Subcutaneous adipose tissue (tissue), 4 donors: ENCODE measurements around the gene POTEJ. TPM values are rescaled to one million over a fixed set of nuclear protein-coding genes. Genes with fewer than 3 reads are reported as not detected.
"Not testable (repeated sequence)": the region's sequence is repeated elsewhere in the genome, so short reads cannot be mapped to it uniquely, and the experiment has no call there.

ENCODE experiments used
- CTCF ChIP-seq: fragments of 450-650 bp; IDR thresholded peaks from one replicate; pipeline ENCODE4 v1.5.1; 2016; ENCODE audit warnings: low read depth, mild to moderate bottlenecking, control low read depth, antibody characterized with exemption, moderate library complexity
- small RNA-seq: library from RNA; depleted of rRNA; stranded (forward); fragments of <200 nt; gene quantifications from one replicate; pipeline ENCODE3, GENCODE V24; 2016
- total RNA-seq, 4 donors: library from RNA; depleted of rRNA; stranded (reverse); fragments of >200 nt; gene quantifications; one replicate each; pipeline ENCODE4 v1.1.0, GENCODE V29; 2016

Gene POTEJ
- not detected for total RNA-seq

GRCh38 chr2:130611140-130611539 is at the start of gene POTEJ:
Gene POTEJ, plus strand, starts transcription at chr2:130611440. Its CDS starts 93 bp downstream, at chr2:130611533.
- TF ChIP-seq CTCF = not testable (repeated sequence)

- not testable (repeated sequence) for TF ChIP-seq CTCF
Observed at GRCh38 chr2:130599393-130599792, 11.8 kb upstream of the POTEJ start, which contains the start of gene CFC1. Gene CFC1, minus strand, starts transcription at chr2:130599575. Its CDS starts 288 bp downstream, at chr2:130599287.

Small RNA genes lying within 50 kb of the gene (small RNA-seq; reads per million reads assigned to genes)
- gene RF00017 (not detected), gene RNU6-848P (not detected)

Other genes with a start within 250 kb of the POTEJ start
- gene POTEI, start 102.1 kb upstream of the POTEJ start, total RNA-seq = not detected
- gene CFC1B, start 90.2 kb upstream of the POTEJ start, total RNA-seq = not detected
- gene CFC1, start 11.9 kb upstream of the POTEJ start, total RNA-seq = not detected
- not detected for gene GPR148, start 117.6 kb downstream of the POTEJ start, total RNA-seq
- gene AMER3, start 144.1 kb downstream of the POTEJ start, total RNA-seq = not detected
- 10 to 100 TPM in 2 of 4 donors, 1 to 10 TPM in 2; 4.8 to 17.9 (median 9.8) TPM for gene ARHGEF4, start 225.5 kb downstream of the POTEJ start, total RNA-seq